Measurements from ENCODE around the gene WAPL. TPM values are rescaled to one million over a fixed set of nuclear protein-coding genes. Genes with fewer than 3 reads are reported as not detected.
"Not testable (repeated sequence)": the region's sequence is repeated elsewhere in the genome, so short reads cannot be mapped to it uniquely, and the experiment has no call there.

The WAPL gene
- polyA plus RNA-seq, 2 of the 4 experiments (the other 2 are of a cell fraction), result 15.4 to 25.6 TPM

- FAIRE-seq (no peak), ATAC-seq (no peak), DNase-seq (ENCODE audit: low read depth in 1 of 2, low spot score in 1 of 2) (no peak)
- Histone ChIP-seq H3K4me2 (no peak overlapping the region), H3K27ac (no peak overlapping the region), H3K4me1 (peaks cover 9% of the 10 kb centered on the region), H3K4me3 (no peak overlapping the region), H3K9me3 (no peaks in the 10 kb centered on the region)
- TF ChIP-seq HOXB5 (CRISPR knock-in tag; IDR thresholded peaks at IDR 0.05), result no peak
- ChIA-PET POLR2A (no interaction called here), CTCF (interaction anchor here (2.9 kb wide), 1 partner anchor 9 kb away, joined by 10 read pairs; no protein-coding TSS in a partner anchor)
- 92% methylated on average over 2 of the region's 2 CpGs for WGBS (ENCODE audit: missing lambda C conversion rate)
These were observed 11.7 kb upstream of the WAPL start for GRCh38 chr10:86533328-86533727.

- H3K27ac ChIP-seq; H3K4me1 ChIP-seq; ATAC-seq; H3K4me2 ChIP-seq; H3K9me3 ChIP-seq; H3K4me3 ChIP-seq; POLR2A ChIA-PET; DNase-seq (ENCODE audit: low read depth in 1 of 2, low spot score in 1 of 2); FAIRE-seq: not testable (repeated sequence)
- 96% methylated on average over 3 of the region's 3 CpGs for WGBS (ENCODE audit: missing lambda C conversion rate)
- CTCF ChIA-PET, result interaction anchor here (1.7 kb wide), 1 partner anchor 129 kb away, joined by 10 read pairs; no protein-coding TSS in a partner anchor
These were observed 7.1 kb upstream of the WAPL start for GRCh38 chr10:86528736-86529135.

DNA sequence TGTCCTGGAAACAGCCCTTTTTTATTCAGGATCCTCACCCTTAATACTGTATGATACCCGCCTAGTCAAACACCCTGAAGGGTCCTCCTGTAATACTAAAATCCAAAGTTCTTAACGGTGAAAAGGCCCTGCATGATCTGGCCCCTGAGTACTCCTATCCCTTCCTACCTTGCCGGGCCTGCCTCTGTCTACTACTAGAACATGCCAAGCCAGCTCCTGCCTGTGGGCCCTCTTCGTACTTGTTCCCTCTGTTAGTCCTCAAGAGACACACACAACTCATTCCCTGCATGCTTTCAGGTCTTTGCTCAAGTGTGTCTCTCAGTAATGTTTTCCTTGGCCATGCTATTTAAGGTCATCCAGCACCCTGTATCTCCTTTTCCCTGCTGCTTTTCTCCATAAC is 5.0 kb upstream of the WAPL start:
- CTCF ChIA-PET, result no interaction called here
- no peak overlapping the region for H3K27ac ChIP-seq
- TF ChIP-seq HOXA7 (CRISPR knock-in tag; IDR thresholded peaks at IDR 0.05) (no peak), CBX8 (IDR thresholded peaks at IDR 0.05) (no peak), CBX2 (IDR thresholded peaks at IDR 0.05; ENCODE audit: borderline replicate concordance, low read depth) (no peak), BHLHE40 (IDR thresholded peaks at IDR 0.05; ENCODE audit: low read depth, low read length) (no peak), ESRRA (IDR thresholded peaks at IDR 0.05; ENCODE audit: borderline replicate concordance, low read length) (no peak), PBX3 (IDR thresholded peaks at IDR 0.05) (no peak), ELK1 (IDR thresholded peaks at IDR 0.05; ENCODE audit: low read depth, low read length) (no peak)
- no peak for FAIRE-seq
- H3K4me1 ChIP-seq, result peaks cover 19% of the 10 kb centered on the region; the same call in 2 of the 3 replicates
- H3K4me2 ChIP-seq, result no peak overlapping the region
- no peak for ATAC-seq
- no peak for DNase-seq (ENCODE audit: low read depth in 1 of 2, low spot score in 1 of 2)
- no peaks in the 10 kb centered on the region for H3K9me3 ChIP-seq
- H3K4me3 ChIP-seq, result no peak overlapping the region
- 92% methylated on average over 4 of the region's 4 CpGs for WGBS (ENCODE audit: missing lambda C conversion rate)
- POLR2A ChIA-PET, result interaction anchor here (0.5 kb wide), 1 partner anchor 123 kb away, joined by 4 read pairs; no protein-coding TSS in a partner anchor

DNA sequence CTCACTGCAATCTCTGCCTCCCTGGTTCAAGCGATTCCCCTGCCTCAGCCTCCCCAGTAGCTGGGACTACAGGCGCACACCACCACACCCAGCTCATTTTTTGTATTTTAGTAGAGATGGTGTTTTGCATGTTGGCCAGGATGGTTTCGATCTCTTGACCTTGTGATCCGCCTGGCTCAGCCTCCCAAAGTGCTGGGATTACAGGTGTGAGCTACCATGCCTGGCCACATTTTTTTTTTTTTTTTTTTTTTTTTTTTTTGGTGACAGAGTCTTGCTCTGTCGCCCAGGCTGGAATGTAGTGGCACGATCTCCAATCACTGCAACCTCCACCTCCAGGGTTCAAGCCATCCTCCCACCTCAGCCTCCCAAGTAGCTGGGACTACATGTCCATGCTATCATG is 4.1 kb upstream of the WAPL start:
- H3K4me2 ChIP-seq; H3K27ac ChIP-seq; H3K9me3 ChIP-seq; FAIRE-seq; ATAC-seq; POLR2A ChIA-PET; CTCF ChIA-PET; DNase-seq (ENCODE audit: low read depth in 1 of 2, low spot score in 1 of 2); H3K4me3 ChIP-seq: not testable (repeated sequence)
- H3K4me1 ChIP-seq, result peaks cover 19% of the 10 kb centered on the region; the same call in 2 of the 3 replicates
- WGBS (ENCODE audit: missing lambda C conversion rate), result 94% methylated on average over 6 of the region's 6 CpGs

GRCh38 chr10:86524225-86524962 is 2.8 kb upstream of the WAPL start:
- Histone ChIP-seq H3K4me2 (no peak overlapping the region; the same call in 2 of the 3 replicates), H3K4me1 (peaks cover 28% of the 10 kb centered on the region), H3K4me3 (no peak overlapping the region), H3K27ac (no peak overlapping the region), H3K9me3 (no peaks in the 10 kb centered on the region)
- DNase-seq (ENCODE audit: low read depth in 1 of 2, low spot score in 1 of 2) (no peak), FAIRE-seq (no peak), ATAC-seq (no peak)
- CTCF ChIA-PET, result interaction anchor here (0.5 to 2.3 kb wide), 8 partner anchors 10 to 680 kb away, joined by 3 to 16 read pairs (median 4); no protein-coding TSS in a partner anchor
- TF ChIP-seq JUN (IDR thresholded peaks at IDR 0.05) (no peak), HOXB5 (CRISPR knock-in tag; IDR thresholded peaks at IDR 0.05) (no peak), CEBPB (IDR thresholded peaks at IDR 0.05) (no peak), ZFP36 (IDR thresholded peaks at IDR 0.05; ENCODE audit: borderline replicate concordance, partially characterized antibody) (no peak), MYC (IDR thresholded peaks at IDR 0.05; ENCODE audit: borderline replicate concordance, low read length) (no peak), CBX8 (IDR thresholded peaks at IDR 0.05) (no peak), RAD21 (conservative IDR thresholded peaks at IDR 0.05 in 1 of 2, IDR thresholded peaks at IDR 0.05 in 1 of 2) (no peak), FOSL2 (IDR thresholded peaks at IDR 0.05) (no peak), FOSL2 (CRISPR knock-in tag; IDR thresholded peaks at IDR 0.05) (no peak), EHF (CRISPR knock-in tag; IDR thresholded peaks at IDR 0.05) (no peak), CHD4 (IDR thresholded peaks at IDR 0.05; ENCODE audit: borderline replicate concordance) (no peak), NFE2L2 (conservative IDR thresholded peaks at IDR 0.05; ENCODE audit: low read length) (no peak)
- TF ChIP-seq, protein P1, sequence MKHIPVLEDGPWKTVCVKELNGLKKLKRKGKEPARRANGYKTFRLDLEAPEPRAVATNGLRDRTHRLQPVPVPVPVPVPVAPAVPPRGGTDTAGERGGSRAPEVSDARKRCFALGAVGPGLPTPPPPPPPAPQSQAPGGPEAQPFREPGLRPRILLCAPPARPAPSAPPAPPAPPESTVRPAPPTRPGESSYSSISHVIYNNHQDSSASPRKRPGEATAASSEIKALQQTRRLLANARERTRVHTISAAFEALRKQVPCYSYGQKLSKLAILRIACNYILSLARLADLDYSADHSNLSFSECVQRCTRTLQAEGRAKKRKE (CRISPR knock-in tag; IDR thresholded peaks at IDR 0.05; ENCODE audit: low read depth), result no peak
- TF ChIP-seq, protein P2, sequence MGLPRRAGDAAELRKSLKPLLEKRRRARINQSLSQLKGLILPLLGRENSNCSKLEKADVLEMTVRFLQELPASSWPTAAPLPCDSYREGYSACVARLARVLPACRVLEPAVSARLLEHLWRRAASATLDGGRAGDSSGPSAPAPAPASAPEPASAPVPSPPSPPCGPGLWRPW (IDR thresholded peaks at IDR 0.05), result no peak
- POLR2A ChIA-PET, result no interaction called here
- WGBS (ENCODE audit: missing lambda C conversion rate), result 64% methylated on average over 1 of the region's 1 CpG

All from A549 (cell line).